Sigmoid colon (tissue), 7 donors: ENCODE results near the gene NPLOC4. TPM values are rescaled to one million over a fixed set of nuclear protein-coding genes. Genes with fewer than 3 reads are reported as not detected.
A peak's percentile ranks its signal among the peaks of the same experiment; 100 is the strongest.

Source experiments
- DNase-seq: peaks from one replicate; pipeline ENCODE4 v3.0.0-alpha.2; 2019
- H3K27ac ChIP-seq, 4 donors: fragments of 200-600 bp; sonication (generic); one replicate each; pipeline ENCODE4 v1.5.1; 2016 to 2019; ENCODE audit warnings: mild to moderate bottlenecking in 1 of 4
- H3K27me3 ChIP-seq, 3 donors: fragments of 200-600 bp; sonication (generic); one replicate each; pipeline ENCODE4 v1.5.1; 2019; ENCODE audit warnings: mild to moderate bottlenecking in 1 of 3
- H3K36me3 ChIP-seq, 4 donors: fragments of 200-600 bp; sonication (generic); one replicate each; pipeline ENCODE4 v1.5.1; 2016 to 2019
- H3K4me1 ChIP-seq, 4 donors: fragments of 200-600 bp; sonication (generic); one replicate each; pipeline ENCODE4 v1.5.1; 2017 to 2019
- H3K4me3 ChIP-seq, 4 donors: fragments of 200-600 bp; sonication (generic); one replicate each; pipeline ENCODE4 v1.5.1; 2017 to 2019; ENCODE audit warnings: mild to moderate bottlenecking in 2 of 4, moderate library complexity in 1 of 4
- H3K9me3 ChIP-seq, 4 donors: fragments of 200-600 bp in 3 of 4; sonication (generic) in 3 of 4; one replicate each; pipeline versions ENCODE4 v1.5.1 to v1.6.1; 2013 to 2019
- CTCF ChIP-seq, 4 experiments: fragments of 450-650 bp in 3 of 4; fragments of 200-600 bp in 1 of 4; IDR thresholded peaks; one replicate each; pipeline ENCODE4 v1.5.1; 2016 to 2019; ENCODE audit warnings: antibody characterized with exemption in 4 of 4, mild to moderate bottlenecking in 3 of 4, moderate library complexity in 2 of 4
- EP300 ChIP-seq, 4 donors: sonication (generic); formaldehyde crosslinking; IDR thresholded peaks; one replicate each; pipeline ENCODE4 v1.6.1; 2017; ENCODE audit warnings: antibody characterized with exemption in 4 of 4
- POLR2A ChIP-seq, 2 donors: fragments of 450-650 bp; IDR thresholded peaks; one replicate each; pipeline ENCODE4 v1.6.1; 2016; ENCODE audit warnings: antibody characterized with exemption in 2 of 2, mild to moderate bottlenecking in 2 of 2, moderate library complexity in 2 of 2
- POLR2AphosphoS5 ChIP-seq, 4 donors: sonication (generic); formaldehyde crosslinking; IDR thresholded peaks; one replicate each; pipeline ENCODE4 v1.6.1; 2017; ENCODE audit warnings: antibody characterized with exemption in 4 of 4
- WGBS, 2 donors: extraction: QIAGEN DNeasy Blood & Tissue Kit; methylation state at CpG; one replicate each; pipeline ENCODE4 v1.1.7; 2013; 5-methylcytosine and 5-hydroxymethylcytosine counted together
- intact Hi-C: fragments of 100-400 bp; cut with DNase I; formaldehyde crosslinking; loops from one replicate; pipeline ENCODE4 v1.15.1; 2023
- polyA plus RNA-seq, 3 donors: library from polyadenylated mRNA; stranded (reverse); fragments of 200-250 nt; gene quantifications; one replicate each; pipeline ENCODE4 v1.2.3, GENCODE V29; 2013
- total RNA-seq, 4 donors: library from RNA; depleted of rRNA; stranded (reverse); fragments of >200 nt; gene quantifications; one replicate each; pipeline ENCODE4 v1.1.0, GENCODE V29; 2016
- donor health status: healthy with polysubstance abuse.
- donor health status: Bipolar disorder and iron deficiency.
- donor health status: healthy.

NPLOC4 gene
- total and polyA plus RNA-seq, 7 donors = 19.8 to 59.7 (median 51.7) TPM

GRCh38 chr17:81514739-81515529 lies 122.0 kb downstream of the NPLOC4 start:
- TF ChIP-seq CTCF (IDR thresholded peaks at IDR 0.05) = no peak
- peak in 1 of 2 donors; percentile 47 for TF ChIP-seq POLR2A (IDR thresholded peaks at IDR 0.05)
- TF ChIP-seq POLR2AphosphoS5 (IDR thresholded peaks at IDR 0.05) = peak; percentile 61 to 88 (median 74)
- WGBS, 2 donors = 1% methylated on average over 82 of the region's 82 CpGs
- peaks cover 0 to 67% (median 46%) of the 10 kb centered on the region in 4 donors for H3K4me1 ChIP-seq
- no peaks in the 10 kb centered on the region for H3K27me3 ChIP-seq
- intact Hi-C loops = loop anchor here (2.0 kb wide), 2 partner anchors 38 to 52 kb away; partner anchors contain the start of gene FAAP100
- H3K4me3 ChIP-seq = peak overlapping the region; percentile 88 to 99 (median 96)
- H3K9me3 ChIP-seq = no peaks in the 10 kb centered on the region
- H3K36me3 ChIP-seq = peaks cover 22 to 25% (median 23%) of the 10 kb centered on the region in 4 donors
- peak; percentile 95 for DNase-seq
- H3K27ac ChIP-seq = peak overlapping the region; percentile 99 to 100 (median 100)

- DNase-seq = no peak
- Histone ChIP-seq H3K4me3 (peak overlapping the region; percentile 88 to 99 (median 96)), H3K4me1 (peaks cover 0 to 65% (median 42%) of the 10 kb centered on the region in 4 donors), H3K9me3 (no peaks in the 10 kb centered on the region), H3K27ac (peak overlapping the region; percentile 99 to 100 (median 100)), H3K36me3 (peaks cover 25 to 30% (median 28%) of the 10 kb centered on the region in 4 donors), H3K27me3 (no peaks in the 10 kb centered on the region)
- TF ChIP-seq POLR2A (IDR thresholded peaks at IDR 0.05) = no peak
- WGBS, 2 donors = 1% methylated on average over 34 of the region's 34 CpGs
- intact Hi-C loops = loop anchor here (2.0 kb wide), 2 partner anchors 38 to 52 kb away; partner anchors contain the start of gene FAAP100
These were observed 122.5 kb downstream of the NPLOC4 start for GRCh38 chr17:81514489-81514738.

GRCh38 chr17:81513753-81514488 lies 123.0 kb downstream of the NPLOC4 start:
- DNase-seq = peak; percentile 83
- intact Hi-C loops = loop anchor here (2.0 kb wide), 3 partner anchors 39 to 119 kb away; partner anchors contain the start of genes BAHCC1 and FAAP100
- Histone ChIP-seq H3K27me3 (no peaks in the 10 kb centered on the region), H3K9me3 (no peaks in the 10 kb centered on the region), H3K4me1 (peaks cover 0 to 65% (median 41%) of the 10 kb centered on the region in 4 donors), H3K36me3 (peaks cover 25 to 35% (median 32%) of the 10 kb centered on the region in 4 donors), H3K4me3 (peak overlapping the region; percentile 88 to 99 (median 96)), H3K27ac (peak overlapping the region; percentile 99 to 100 (median 100))
- WGBS, 2 donors = 0 to 1% methylated on average over 64 of the region's 64 CpGs
- TF ChIP-seq EP300 (IDR thresholded peaks at IDR 0.05) (no peak), POLR2AphosphoS5 (IDR thresholded peaks at IDR 0.05) (peak in 2 of 4 donors; percentile 9 to 60), CTCF (IDR thresholded peaks at IDR 0.05) (no peak), POLR2A (IDR thresholded peaks at IDR 0.05) (peak; percentile 26 to 32)

GRCh38 chr17:81513372-81513752 lies 123.5 kb downstream of the NPLOC4 start:
- 0 to 1% methylated on average over 23 of the region's 23 CpGs for WGBS, 2 donors
- H3K4me1 ChIP-seq = peaks cover 0 to 65% (median 41%) of the 10 kb centered on the region in 4 donors
- H3K4me3 ChIP-seq = peak overlapping the region; percentile 88 to 99 (median 96)
- no peaks in the 10 kb centered on the region for H3K9me3 ChIP-seq
- H3K27ac ChIP-seq = peak overlapping the region; percentile 99 to 100 (median 100)
- peaks cover 25 to 41% (median 35%) of the 10 kb centered on the region in 4 donors for H3K36me3 ChIP-seq
- peak; percentile 92 for DNase-seq
- TF ChIP-seq CTCF (IDR thresholded peaks at IDR 0.05) (no peak), POLR2AphosphoS5 (IDR thresholded peaks at IDR 0.05) (peak in 1 of 4 donors; percentile 6), POLR2A (IDR thresholded peaks at IDR 0.05) (peak in 1 of 2 donors; percentile 22), EP300 (IDR thresholded peaks at IDR 0.05) (no peak)
- H3K27me3 ChIP-seq = no peaks in the 10 kb centered on the region
- intact Hi-C loops = loop anchor here (2.0 kb wide), 1 partner anchor 119 kb away; the partner anchor contains the start of gene BAHCC1
